IPS-NIHi7 (cell line): Measurements from ENCODE around the gene RNF208.
"Not testable (repeated sequence)": the region's sequence is repeated elsewhere in the genome, so short reads cannot be mapped to it uniquely, and the experiment has no call there.

ENCODE experiments used
- DNase-seq: peaks from one replicate; pipeline ENCODE4 v3.0.0; 2012; ENCODE audit warnings: mixed read lengths; ENCODE audit errors: extremely low spot score

RNF208 gene

GRCh38 chr9:137240318-137240840 is 18.3 kb upstream of the RNF208 start:
- DNase-seq = no peak

- not testable (repeated sequence) for DNase-seq
Measured at GRCh38 chr9:137239541-137240200, 17.6 kb upstream of the RNF208 start.

- no peak for DNase-seq
Measured at GRCh38 chr9:137237759-137238726, 16.0 kb upstream of the RNF208 start.

GRCh38 chr9:137236936-137237421 is 14.9 kb upstream of the RNF208 start:
- no peak for DNase-seq

- peak; percentile 94 for DNase-seq
Measured at GRCh38 chr9:137236238-137236935, 14.3 kb upstream of the RNF208 start.

- no peak for DNase-seq
Measured at GRCh38 chr9:137235424-137236237, 13.6 kb upstream of the RNF208 start.

- DNase-seq = no peak
Measured at GRCh38 chr9:137234758-137235423, 12.9 kb upstream of the RNF208 start.

GRCh38 chr9:137234055-137234697 is 12.1 kb upstream of the RNF208 start:
- DNase-seq = no peak

- DNase-seq = no peak
Measured at GRCh38 chr9:137233143-137233980, 11.3 kb upstream of the RNF208 start.

GRCh38 chr9:137232510-137232909 is 10.5 kb upstream of the RNF208 start:
- no peak for DNase-seq

- no peak for DNase-seq
Measured at GRCh38 chr9:137232101-137232500, 10.1 kb upstream of the RNF208 start.

- no peak for DNase-seq
Measured at GRCh38 chr9:137231372-137232039, 9.5 kb upstream of the RNF208 start.

GRCh38 chr9:137230705-137231371 is 8.8 kb upstream of the RNF208 start, which contains the start of gene SLC34A3:
TSS of gene SLC34A3 (plus strand) at chr9:137230901. CDS start at chr9:137231703, 802 bp downstream.
- DNase-seq = no peak

GRCh38 chr9:137229903-137230704 is 8.1 kb upstream of the RNF208 start:
- no peak for DNase-seq

GRCh38 chr9:137228968-137229896 is 7.2 kb upstream of the RNF208 start:
- no peak for DNase-seq

GRCh38 chr9:137228506-137228967 is 6.5 kb upstream of the RNF208 start:
- DNase-seq = no peak
